ENCODE data around the gene UVRAG. TPM values are rescaled to one million over a fixed set of nuclear protein-coding genes. Genes with fewer than 3 reads are reported as not detected.

The UVRAG gene
- polyA plus RNA-seq, 1 donor (not counting 4 experiments of a cell fraction or from before 2014, with no cell fraction given): 11.9 TPM

GRCh38 chr11:76083563-76084451 is 268.8 kb downstream of the UVRAG start:
- DNase-seq (ENCODE audit: low read depth, low spot score): no peak
- no peak overlapping the region for H3K9ac ChIP-seq (ENCODE audit: control insufficient read depth, extremely low read depth, insufficient read depth, low read length)
- TF ChIP-seq EZH2 (IDR thresholded peaks at IDR 0.05; ENCODE audit: low read length) (no peak), CTCF (optimal IDR thresholded peaks at IDR 0.05 in 1 of 3, IDR thresholded peaks at IDR 0.05 in 1 of 3, conservative IDR thresholded peaks at IDR 0.05 in 1 of 3; ENCODE audit: extremely low read depth in 1 of 3, insufficient read depth in 2 of 3, low read length in 3 of 3) (no peak)
- H3K36me3 ChIP-seq (ENCODE audit: control insufficient read depth in 2 of 2, extremely low read depth in 1 of 2, insufficient read depth in 2 of 2, low read length in 2 of 2): peaks cover 0 to under 1% of the 10 kb centered on the region in 2 experiments
- no peaks in the 10 kb centered on the region for H3K9me3 ChIP-seq (ENCODE audit: control insufficient read depth, low read depth, low read length)
- no peaks in the 10 kb centered on the region for H3K79me2 ChIP-seq (ENCODE audit: control insufficient read depth, insufficient read depth, low read length)
- dilution Hi-C loops (cut with MboI; ENCODE audit: extremely low pct_ligation_motif_present, low sequenced_read_pairs): no loop called here
- no peaks in the 10 kb centered on the region for H3K9me1 ChIP-seq (ENCODE audit: control insufficient read depth, extremely low read depth, insufficient read depth, low read length)
- H3K27ac ChIP-seq (ENCODE audit: control insufficient read depth, insufficient read depth, low read length): no peak overlapping the region
- no peak overlapping the region for H3K4me3 ChIP-seq (ENCODE audit: control insufficient read depth in 2 of 3, extremely low read depth in 1 of 3, insufficient read depth in 2 of 3, low read depth in 1 of 3, low read length in 3 of 3)
- H3K27me3 ChIP-seq (ENCODE audit: control insufficient read depth, extremely low read depth, insufficient read depth, low read length): no peaks in the 10 kb centered on the region
- H3K4me2 ChIP-seq (ENCODE audit: control insufficient read depth, extremely low read depth, insufficient read depth, low read depth, low read length): no peak overlapping the region
- H2AFZ ChIP-seq (ENCODE audit: control insufficient read depth, low read length): no peak overlapping the region
- FAIRE-seq: no peak
- no peaks in the 10 kb centered on the region for H4K20me1 ChIP-seq (ENCODE audit: control insufficient read depth, extremely low read depth, insufficient read depth, low read length)
- H3K4me1 ChIP-seq (ENCODE audit: control insufficient read depth, extremely low read depth, insufficient read depth, low read length): no peaks in the 10 kb centered on the region

GRCh38 chr11:76085270-76085669 is 270.3 kb downstream of the UVRAG start:
- H3K4me2 ChIP-seq (ENCODE audit: control insufficient read depth, extremely low read depth, insufficient read depth, low read depth, low read length): no peak overlapping the region
- FAIRE-seq: no peak
- H4K20me1 ChIP-seq (ENCODE audit: control insufficient read depth, extremely low read depth, insufficient read depth, low read length): no peaks in the 10 kb centered on the region
- no peak overlapping the region for H3K4me3 ChIP-seq (ENCODE audit: control insufficient read depth in 2 of 3, extremely low read depth in 1 of 3, insufficient read depth in 2 of 3, low read depth in 1 of 3, low read length in 3 of 3)
- H2AFZ ChIP-seq (ENCODE audit: control insufficient read depth, low read length): no peak overlapping the region
- dilution Hi-C loops (cut with MboI; ENCODE audit: extremely low pct_ligation_motif_present, low sequenced_read_pairs): no loop called here
- H3K27ac ChIP-seq (ENCODE audit: control insufficient read depth, insufficient read depth, low read length): no peak overlapping the region
- H3K79me2 ChIP-seq (ENCODE audit: control insufficient read depth, insufficient read depth, low read length): no peaks in the 10 kb centered on the region
- TF ChIP-seq EZH2 (IDR thresholded peaks at IDR 0.05; ENCODE audit: low read length): no peak
- TF ChIP-seq CTCF (optimal IDR thresholded peaks at IDR 0.05 in 1 of 3, IDR thresholded peaks at IDR 0.05 in 1 of 3, conservative IDR thresholded peaks at IDR 0.05 in 1 of 3; ENCODE audit: extremely low read depth in 1 of 3, insufficient read depth in 2 of 3, low read length in 3 of 3): no peak
- no peaks in the 10 kb centered on the region for H3K27me3 ChIP-seq (ENCODE audit: control insufficient read depth, extremely low read depth, insufficient read depth, low read length)
- no peak overlapping the region for H3K9ac ChIP-seq (ENCODE audit: control insufficient read depth, extremely low read depth, insufficient read depth, low read length)
- H3K9me3 ChIP-seq (ENCODE audit: control insufficient read depth, low read depth, low read length): no peaks in the 10 kb centered on the region
- H3K4me1 ChIP-seq (ENCODE audit: control insufficient read depth, extremely low read depth, insufficient read depth, low read length): no peaks in the 10 kb centered on the region
- no peaks in the 10 kb centered on the region for H3K9me1 ChIP-seq (ENCODE audit: control insufficient read depth, extremely low read depth, insufficient read depth, low read length)
- H3K36me3 ChIP-seq (ENCODE audit: control insufficient read depth in 2 of 2, extremely low read depth in 1 of 2, insufficient read depth in 2 of 2, low read length in 2 of 2): peaks cover 1 to 4% of the 10 kb centered on the region in 2 experiments
- DNase-seq (ENCODE audit: low read depth, low spot score): no peak
